HTERT RPE-1 (cell line): Measurements from ENCODE around the gene HBEGF.
"Not testable (repeated sequence)": the region's sequence is repeated elsewhere in the genome, so short reads cannot be mapped to it uniquely, and the experiment has no call there.

Source experiments
- in situ Hi-C: fragments of 300-500 bp; cut with MboI; formaldehyde crosslinking; loops from 4 replicates; pipeline ENCODE4 v1.14.3; 2020; ENCODE audit warnings: low sequenced_read_pairs

The HBEGF gene

DNA sequence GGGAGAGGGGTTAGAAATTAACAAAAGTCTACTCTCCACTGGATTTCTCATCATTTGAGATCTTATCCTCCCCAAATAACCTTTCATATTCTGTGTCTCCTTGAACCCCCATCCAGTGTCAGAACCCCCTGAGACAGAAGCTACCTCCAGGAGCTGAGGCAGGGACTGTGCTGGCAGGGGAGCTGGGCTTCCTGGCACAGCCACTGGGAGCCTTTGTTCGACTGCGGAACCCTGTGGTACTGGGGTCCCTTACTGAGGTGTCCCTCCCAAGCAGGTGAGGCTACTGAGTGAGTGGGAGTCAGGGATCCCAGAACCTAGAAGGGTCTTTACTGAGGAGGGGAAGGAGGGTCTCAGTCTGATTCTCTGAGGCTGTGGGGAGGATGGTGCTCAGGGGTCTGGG, 15.5 kb upstream of the HBEGF start:
- in situ Hi-C loops = no loop called here

DNA sequence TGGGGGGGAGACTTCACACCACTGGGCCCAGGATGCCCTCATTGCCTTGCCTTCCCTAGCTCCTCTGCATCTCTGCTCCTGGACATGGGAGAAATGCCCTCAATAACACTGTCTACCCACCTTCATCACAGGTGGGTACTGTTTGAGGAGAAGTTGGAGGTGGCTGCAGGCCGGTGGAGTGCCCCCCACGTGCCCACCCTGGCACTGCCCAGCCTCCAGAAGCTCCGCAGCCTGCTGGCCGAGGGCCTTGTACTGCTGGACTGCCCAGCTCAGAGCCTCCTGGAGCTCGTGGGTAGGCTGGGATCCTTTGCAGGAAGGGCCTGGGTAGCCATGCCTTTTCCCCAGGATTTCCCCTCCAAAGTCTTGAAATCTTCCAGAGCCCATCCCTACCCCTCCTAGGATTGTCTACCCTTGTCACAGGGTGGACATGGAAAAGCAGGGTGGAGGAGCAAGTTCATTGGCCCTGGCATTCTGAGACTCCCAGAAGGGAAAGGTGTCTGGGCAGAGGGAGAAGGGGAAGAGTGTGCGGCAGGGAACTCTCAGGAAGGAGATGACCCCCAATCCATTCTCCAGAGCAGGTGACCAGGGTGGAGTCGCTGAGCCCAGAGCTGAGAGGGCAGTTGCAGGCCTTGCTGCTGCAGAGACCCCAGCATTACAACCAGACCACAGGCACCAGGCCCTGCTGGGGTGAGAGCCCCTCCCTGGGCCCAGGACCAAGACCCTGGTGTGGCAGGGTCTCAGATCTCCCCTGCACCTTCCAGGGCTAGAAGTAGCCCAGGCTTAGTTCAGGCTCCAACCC, 14.5 kb upstream of the HBEGF start:
- in situ Hi-C loops = no loop called here

- in situ Hi-C loops = no loop called here
Observed at GRCh38 chr5:140360101-140360500, 13.7 kb upstream of the HBEGF start, which contains the start of gene SLC4A9. SLC4A9 (plus strand) TSS chr5:140360194; CDS start chr5:140360237, 43 bp downstream.

DNA sequence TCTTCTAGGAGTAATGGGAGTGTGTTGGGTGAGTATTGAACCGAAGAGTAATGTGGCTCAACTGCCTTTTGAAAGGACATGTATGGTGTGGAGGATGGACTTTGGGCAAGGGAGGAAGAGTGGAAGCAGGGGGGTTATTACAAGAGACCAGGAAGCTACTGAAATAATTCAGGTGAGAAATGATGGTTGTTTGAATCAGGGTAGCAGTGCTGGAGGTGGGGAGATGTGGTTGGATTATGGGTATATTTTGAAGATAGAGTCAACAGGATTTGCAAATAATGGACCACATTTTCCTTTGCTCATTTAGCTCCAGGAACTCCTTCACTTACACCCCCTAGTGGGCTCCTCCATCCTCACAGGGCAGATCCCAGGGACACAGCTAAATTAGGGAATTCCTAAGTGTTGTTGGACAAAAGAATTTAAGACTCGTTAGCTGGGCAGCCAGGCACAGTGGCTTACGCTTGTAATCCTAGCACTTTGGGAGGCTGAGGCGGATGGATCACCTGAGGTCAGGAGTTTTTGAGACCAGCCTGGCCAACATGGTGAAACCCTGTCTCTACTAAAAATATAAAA, 12.4 kb upstream of the HBEGF start:
- in situ Hi-C loops = no loop called here

- in situ Hi-C loops = no loop called here
Observed at GRCh38 chr5:140357726-140358093, 11.3 kb upstream of the HBEGF start.

DNA sequence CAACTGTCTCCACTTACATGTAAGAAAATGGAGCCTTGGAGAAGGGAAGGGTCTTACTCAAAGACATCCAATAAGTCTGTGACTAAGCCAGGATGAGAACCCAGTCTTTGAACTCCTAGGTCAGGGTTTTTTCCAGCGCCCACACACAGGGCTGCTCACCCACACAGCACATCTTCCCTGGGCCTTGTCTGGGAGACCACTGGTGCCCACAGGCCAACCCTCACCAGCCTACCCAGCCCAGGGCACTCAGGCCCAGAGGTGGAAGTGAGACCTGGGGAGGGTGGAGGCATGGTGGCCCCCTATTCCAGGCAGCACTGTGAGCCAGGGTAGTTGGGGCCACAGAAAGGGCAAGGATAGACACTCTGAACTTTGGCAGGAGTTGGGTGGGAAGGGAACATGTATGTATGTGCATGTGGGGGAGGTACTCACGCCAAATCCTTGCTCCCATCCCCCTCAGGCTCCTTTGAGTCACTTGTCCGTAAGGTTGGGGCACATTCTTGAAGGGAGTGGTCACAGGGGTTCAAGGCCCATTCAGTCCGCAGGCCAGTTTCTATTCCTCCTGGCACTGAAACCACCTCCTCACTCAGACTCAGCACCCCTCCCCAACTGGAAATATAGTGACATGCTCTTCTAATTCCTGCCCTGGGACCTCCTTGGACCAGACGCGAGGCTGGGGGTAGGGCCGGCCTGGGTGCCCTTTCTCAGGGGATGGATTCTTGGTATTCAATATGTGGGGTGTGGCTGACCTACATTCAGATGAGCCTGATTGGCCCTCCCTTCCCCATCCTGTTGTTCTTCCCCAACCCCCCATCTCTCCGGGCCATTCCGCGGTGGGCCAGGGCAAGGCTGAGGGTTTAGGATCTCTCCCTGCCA, 10.7 kb upstream of the HBEGF start:
- in situ Hi-C loops = no loop called here

DNA sequence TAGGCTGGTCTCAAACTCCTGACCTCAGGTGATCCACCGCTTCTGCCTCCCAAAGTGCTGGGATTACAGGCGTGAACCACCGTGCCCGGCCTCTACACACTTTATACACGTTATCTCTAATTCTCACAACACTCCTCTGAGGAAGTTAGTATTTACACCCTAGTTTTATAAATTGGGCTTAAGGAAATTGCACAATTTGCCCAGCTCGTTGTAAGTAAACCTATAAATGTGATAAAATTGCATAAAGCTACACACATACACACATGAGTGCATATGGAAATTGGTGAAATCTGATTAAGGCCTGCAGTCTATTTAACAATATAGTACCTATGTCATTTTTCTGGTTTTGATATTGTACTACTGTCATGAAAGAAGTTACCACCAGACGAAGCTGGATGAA, 9.1 kb upstream of the HBEGF start:
- in situ Hi-C loops = no loop called here

- in situ Hi-C loops = no loop called here
Observed at GRCh38 chr5:140351609-140352334, 5.4 kb upstream of the HBEGF start.

- in situ Hi-C loops = no loop called here
Observed at GRCh38 chr5:140349244-140349643, 2.8 kb upstream of the HBEGF start.

DNA sequence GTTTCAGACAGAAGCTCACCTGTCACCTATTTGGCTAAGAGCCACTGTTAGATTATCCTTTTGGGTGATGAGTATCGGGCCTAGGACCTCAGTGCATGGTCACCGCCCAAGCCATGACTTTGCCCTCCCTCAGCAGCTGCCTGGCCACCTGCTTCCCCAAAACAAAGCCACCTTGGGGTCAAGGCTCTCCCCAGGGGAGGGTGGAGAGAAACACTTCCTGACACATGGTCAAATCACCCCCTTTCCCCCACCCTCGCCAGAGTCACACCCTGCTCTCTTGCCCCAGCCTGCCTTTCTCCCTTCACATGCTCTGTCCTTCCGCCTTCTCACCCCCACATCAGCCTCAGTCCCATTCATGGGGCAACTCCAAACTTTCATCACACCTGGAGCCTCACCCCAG, 1.7 kb upstream of the HBEGF start:
- in situ Hi-C loops = no loop called here

DNA sequence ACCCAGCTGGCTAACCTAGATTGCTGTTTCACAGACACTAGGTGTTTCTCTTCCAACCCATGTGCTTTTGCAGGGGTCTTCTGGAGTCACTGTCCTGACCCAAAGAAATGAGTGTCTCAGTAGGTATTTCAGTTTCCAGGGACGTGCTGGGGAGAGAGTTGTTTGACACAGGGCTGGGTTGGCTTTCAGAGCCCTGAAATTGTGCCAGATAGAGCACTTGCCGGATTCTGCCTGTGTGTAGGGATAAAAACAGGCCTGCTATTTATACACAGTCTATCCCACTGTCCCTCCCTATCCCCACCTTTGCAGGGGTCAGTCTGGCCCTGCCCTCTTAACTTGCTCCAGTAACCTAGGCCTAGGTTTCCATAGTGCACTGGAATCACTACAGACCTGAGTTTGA, 957 bp upstream of the HBEGF start:
- in situ Hi-C loops = no loop called here

GRCh38 chr5:140345919-140346347, 470 bp downstream of the HBEGF start:
- in situ Hi-C loops = no loop called here

- in situ Hi-C loops = no loop called here
Observed at GRCh38 chr5:140344683-140345423, 1.6 kb downstream of the HBEGF start.

DNA sequence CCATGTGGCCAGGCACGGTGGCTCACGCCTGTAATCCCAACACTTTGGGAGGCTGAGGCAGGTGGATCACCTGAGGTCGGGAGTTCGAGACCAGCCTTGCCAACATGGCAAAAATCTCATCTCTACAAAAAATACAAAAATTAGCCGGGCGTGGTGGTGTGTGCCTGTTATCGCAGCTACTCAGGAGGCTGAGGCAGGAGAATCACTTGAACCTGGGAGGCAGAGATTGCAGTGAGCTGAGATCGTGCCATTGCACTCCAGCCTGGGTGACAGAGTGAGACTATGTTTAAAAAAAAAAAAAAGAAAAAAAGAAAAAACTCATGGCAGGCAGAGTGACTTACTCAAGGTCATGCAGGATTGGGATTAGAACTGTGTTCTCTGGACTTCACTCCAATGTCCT, 2.6 kb downstream of the HBEGF start:
- in situ Hi-C loops = not testable (repeated sequence)

GRCh38 chr5:140342896-140343295, 3.5 kb downstream of the HBEGF start:
- in situ Hi-C loops = no loop called here

- in situ Hi-C loops = no loop called here
Observed at GRCh38 chr5:140342287-140342686, 4.1 kb downstream of the HBEGF start.

GRCh38 chr5:140341591-140341990, 4.8 kb downstream of the HBEGF start:
- in situ Hi-C loops = no loop called here

DNA sequence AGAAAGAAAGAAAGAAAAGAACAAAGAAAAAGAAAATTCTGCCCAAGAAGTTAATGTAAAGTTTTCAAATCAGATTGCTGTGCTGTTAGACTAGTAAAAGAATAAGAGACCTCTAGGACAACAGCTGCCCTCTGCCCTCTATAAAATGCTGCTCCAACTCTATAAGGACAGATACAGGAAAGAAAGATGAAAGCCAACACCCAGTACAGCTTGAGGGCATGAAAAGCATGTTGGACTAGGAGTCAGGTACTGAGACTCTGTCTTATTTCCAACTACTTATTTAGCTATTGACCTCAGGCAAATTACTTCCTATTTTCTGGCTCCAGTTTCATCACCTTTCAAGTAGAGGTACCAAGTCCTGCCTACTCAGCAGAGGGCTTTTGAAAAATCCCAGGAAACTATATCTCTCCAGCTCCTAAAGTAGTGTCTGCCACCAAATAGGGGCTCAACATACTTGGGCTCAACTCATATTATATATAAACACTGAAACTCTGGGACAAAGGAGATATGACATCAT, 5.7 kb downstream of the HBEGF start:
- in situ Hi-C loops = no loop called here

DNA sequence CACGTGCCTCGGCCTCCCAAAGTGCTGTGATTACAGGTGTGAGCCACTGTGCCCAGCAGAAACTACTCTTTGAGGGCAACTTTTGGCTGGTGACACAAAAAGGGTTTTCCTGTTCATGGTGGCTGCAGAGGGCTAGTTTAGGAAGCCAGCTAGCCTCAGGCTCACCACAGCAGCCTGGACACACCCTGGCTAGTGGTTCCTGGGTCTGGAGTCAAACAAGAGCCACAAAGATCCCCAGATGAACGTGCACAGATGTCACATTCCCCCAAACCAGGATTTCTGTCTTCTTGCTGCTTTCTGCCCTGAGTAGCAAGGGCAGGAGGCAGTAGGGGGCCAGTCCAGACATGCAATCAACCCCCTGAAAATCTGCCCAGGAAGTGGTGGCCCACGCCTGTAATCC, 6.8 kb downstream of the HBEGF start:
- in situ Hi-C loops = no loop called here

DNA sequence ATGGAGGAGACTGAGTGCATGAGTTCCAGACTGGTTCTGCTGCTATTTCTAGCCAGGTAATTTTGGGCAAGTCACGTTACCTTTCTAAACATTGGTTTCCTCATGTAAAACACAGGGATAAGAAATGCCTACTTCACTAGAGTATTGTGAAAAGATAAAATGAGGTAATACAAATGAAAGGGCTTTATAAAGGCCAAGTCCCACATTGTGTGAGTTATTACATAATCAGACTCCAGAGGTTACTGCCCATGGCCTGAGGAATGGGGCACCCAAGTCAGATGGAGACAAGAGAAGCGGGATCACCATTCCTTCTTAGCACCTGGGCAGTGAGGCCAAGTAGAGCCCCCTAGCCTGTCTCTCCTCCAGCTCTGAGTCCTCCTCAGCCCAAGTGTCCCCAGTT, 7.5 kb downstream of the HBEGF start:
- in situ Hi-C loops = no loop called here
